RCC 7860 (cell line): ENCODE measurements around the gene DOCK11.

ENCODE experiments used
- DNase-seq: peaks from one replicate; pipeline ENCODE4 v3.0.0-alpha.2; 2015; ENCODE audit warnings: low spot score
- FAIRE-seq: peaks from 2 replicates; lab custom pipeline; 2012; peaks lifted over from hg19 to GRCh38; lab: Jason Lieb, UNC

Gene DOCK11

DNA sequence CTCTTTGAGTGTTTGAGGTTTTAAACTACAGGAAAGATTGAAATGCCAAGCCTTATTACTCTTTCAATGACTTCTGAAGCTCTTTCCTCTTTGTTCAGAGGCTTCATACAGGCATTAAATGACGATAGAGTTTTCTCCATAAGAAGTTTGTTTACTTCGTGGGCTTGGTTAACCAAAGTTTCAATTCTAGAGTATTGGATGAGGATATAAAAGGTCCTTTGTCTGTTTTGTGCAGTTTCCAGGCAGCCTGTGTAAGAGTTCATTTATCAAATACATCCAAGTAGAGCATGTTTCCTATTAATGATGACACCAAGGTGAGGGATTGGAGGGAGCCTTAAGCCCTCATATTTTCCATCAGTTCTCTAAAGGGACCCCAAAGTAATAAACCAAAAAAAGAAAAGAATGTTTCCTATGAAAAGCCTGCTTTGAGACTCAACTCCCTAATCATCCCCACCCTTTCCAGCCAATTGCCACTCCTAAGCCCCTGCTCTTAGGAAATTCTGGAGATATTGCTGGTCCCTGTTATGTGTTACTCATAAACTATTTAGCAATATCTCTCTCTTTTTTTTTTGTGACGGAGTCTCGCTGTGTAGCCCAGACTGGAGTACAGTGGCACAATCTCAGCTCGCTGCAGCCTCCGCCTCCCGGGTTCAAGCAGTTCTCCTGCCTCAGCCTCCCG is 125.6 kb downstream of the DOCK11 start:
- FAIRE-seq (no peak), DNase-seq (no peak)

DNA sequence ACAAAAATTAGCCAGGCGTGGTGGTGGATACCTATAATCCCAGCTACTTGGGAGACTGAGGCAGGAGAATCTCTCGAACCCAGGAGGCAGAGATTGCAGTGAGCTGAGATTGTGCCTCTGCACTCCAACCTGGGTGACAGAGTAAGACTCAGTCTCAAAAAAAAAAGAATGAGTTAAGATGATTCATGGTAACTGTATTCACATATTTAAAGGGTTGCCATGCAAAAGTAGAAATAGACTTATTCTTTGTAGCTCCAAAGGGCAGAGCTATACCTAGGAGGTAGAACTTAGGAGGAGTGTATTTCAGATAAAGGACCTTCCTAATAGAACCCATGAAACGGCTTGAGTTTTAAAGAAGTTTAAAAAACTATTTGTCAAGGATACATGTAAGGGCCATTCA is 127.4 kb downstream of the DOCK11 start:
- DNase-seq (no peak), FAIRE-seq (no peak)

DNA sequence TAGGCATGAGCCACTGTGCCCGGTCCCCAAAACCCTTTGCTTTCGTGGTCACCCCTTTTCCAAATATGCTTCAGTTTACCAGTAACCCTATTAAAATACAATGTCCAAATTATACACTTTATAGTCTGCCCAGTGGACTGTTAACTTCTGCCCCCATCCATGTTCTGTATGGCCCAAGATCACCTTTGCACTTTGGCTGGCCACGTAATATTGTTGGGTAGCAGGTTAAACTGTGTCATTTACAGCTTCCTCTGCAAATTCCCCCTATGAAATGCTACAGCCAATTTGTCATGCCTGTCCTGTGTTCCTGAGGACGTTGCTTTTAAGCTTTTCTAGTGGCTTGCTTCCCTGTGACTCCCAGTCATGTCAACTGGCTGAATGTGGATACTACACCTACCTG is 130.7 kb downstream of the DOCK11 start:
- no peak for FAIRE-seq

DNA sequence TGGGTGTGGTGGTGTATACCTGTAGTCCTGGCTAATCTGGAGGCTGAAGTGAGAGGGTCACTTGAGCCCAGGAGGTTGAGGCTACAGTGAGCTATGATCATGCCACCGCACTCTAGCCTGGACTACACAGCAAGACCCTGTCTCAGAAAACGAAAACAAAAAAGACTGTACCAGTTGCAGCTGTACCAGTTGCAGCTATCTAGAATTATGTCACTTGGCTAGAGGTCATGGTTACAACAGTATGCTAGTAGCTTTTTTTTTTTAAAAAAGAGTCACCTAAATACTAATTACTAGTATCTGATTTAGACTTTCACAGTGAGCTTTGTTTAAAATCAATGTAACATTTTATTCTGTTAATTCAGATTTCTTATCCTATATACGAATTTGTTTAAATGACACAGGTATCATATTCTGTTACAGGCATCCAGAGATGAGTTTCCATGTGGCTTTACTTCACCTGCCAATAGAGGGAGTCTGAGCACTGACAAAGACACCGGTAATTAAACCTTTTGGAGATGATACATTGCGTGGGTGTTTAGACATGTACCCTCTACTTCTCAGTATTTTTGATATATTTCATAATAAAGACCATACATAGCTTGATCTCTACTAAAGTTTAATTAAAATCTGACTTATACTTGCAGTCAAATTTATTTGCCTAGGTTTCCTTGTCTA is 131.6 kb downstream of the DOCK11 start:
- FAIRE-seq (peak; percentile 82), DNase-seq (no peak)

More for the DNA sequence above, 130.7 kb downstream of the DOCK11 start:
- no peak for DNase-seq

DNA sequence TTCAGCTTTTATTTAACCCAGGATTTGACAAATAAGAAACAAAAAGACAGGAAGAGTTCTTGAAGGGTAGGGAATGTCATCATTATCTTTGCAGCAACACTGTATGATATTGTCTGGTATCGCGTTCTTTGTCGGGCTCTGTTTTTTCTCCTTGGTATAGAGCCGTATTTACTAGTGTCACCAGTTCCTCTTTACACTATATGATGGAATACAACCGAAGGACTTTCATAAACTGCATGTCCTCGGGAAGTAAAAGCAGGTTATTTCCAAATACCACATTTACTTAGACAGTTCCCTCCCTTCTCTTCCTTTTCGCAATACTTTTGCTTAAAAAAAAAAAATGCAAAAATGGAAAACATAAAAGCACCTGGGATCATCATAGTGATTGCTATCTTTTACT is 135.2 kb downstream of the DOCK11 start:
- DNase-seq (no peak), FAIRE-seq (no peak)

DNA sequence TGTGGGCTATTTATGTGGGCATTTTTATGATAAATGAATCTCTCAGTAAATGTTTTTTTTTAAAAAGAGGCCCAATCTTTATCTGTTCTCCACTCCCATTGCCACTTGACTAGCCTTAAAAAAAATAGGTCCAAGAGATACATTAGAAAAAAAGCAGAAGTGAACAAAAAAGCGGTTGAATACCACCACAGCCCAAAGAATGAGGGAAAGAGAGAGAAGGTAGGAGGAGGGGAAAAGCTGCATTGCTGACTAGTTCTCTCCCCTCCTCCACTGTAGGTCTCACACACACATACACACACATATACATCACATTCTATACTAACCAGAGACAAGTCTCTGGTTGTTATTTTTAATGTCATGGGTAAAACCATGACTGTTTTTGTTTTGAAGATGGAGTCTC is 136.0 kb downstream of the DOCK11 start:
- no peak for FAIRE-seq
- no peak for DNase-seq

DNA sequence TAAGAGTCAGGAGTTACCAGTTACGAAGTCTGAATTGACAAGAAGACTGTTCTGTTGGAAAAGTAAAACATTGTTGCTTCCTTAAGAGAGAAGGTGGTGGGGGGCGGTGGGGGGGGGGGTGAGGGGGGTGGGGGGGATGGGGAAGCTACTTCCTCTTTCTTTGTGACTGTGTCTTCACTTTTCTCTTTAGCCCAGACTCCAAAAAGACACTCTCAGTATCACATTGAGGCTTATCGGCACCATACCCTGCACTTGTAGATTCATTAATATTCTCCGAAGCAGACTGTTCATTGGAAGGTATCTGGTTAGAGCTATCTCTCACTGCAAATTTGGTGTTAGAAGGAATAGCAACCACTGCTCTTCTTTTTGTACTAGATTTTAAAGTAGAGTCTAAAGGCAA is 137.2 kb downstream of the DOCK11 start:
- DNase-seq (no peak), FAIRE-seq (no peak)

DNA sequence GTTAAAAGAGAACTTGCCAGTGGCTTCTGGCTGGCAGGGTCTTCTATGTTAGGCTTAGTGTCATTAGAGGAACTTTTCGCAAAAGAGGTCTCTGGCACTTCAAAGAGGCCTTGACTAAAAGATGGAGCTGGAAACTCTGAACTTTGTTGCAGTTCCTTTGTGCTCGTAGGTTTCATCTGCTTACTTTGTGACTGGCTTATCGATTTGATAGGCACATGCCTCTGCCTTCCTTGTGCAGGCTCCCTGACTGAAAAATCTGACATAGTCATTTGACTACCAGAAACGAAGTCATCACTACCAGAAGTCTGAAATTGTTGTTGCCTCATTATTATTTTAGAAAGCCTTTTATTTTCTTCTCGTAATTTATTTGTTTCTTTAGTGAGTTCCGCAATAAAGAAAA is 137.9 kb downstream of the DOCK11 start:
- FAIRE-seq = no peak
- DNase-seq = no peak

DNA sequence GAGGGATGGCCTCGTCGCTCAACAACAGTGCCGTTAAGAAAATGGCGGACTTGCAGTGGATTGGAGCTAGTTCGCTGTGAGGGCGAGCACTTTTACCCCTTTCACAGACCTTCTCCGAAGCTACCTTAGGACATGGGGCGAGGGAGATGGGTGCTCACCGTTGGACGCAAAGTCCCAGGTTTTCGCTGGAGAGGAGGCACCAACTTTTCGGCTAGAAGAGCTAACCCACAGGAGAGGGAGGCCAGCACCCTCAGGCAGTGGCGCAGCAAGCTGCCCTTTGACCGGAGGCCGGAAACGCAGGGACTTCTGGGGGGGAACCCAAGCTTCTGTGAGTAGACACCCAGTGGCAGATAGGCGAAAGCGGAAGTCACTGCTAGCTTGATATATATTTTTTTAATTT is 138.7 kb downstream of the DOCK11 start:
- DNase-seq (no peak), FAIRE-seq (no peak)

DNA sequence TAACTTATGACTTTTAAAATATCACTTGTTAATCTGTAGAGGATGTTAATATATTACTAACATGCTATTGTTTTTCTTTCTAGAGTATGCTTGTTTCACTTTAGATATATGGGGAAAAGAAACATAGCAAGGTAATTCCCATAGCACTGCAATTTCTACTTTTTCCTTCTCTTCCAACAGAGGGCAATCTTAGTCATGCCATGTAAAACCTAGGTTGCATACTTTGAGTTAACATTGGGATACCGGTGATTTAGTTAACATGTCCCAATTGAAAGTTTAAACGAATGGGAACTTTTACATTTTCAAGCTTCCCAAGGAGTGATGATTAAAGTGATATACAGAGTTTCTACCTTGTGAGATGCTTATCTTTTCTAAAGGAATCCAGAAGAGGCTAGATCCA is 142.4 kb downstream of the DOCK11 start:
- FAIRE-seq (peak; percentile 66), DNase-seq (no peak)

DNA sequence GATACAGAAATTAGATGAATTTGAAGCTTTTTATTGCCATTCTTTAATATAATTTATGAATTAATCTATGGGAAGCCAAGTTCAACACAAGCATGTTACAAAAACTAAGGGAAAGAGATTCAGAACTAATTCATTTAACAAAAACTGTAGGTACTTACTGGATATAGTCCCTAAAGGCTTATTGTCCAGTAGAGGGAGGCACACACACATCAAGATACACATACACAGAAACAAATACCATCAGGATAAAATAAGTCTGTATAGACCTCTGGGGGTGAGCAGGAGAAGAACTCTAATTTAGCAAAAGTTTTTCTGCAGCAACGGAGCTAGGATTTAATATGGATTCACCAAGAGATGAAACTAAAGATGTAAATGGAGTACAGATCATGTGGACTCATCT is 148.8 kb downstream of the DOCK11 start:
- peak; percentile 69 for FAIRE-seq
- peak; percentile 23 for DNase-seq

DNA sequence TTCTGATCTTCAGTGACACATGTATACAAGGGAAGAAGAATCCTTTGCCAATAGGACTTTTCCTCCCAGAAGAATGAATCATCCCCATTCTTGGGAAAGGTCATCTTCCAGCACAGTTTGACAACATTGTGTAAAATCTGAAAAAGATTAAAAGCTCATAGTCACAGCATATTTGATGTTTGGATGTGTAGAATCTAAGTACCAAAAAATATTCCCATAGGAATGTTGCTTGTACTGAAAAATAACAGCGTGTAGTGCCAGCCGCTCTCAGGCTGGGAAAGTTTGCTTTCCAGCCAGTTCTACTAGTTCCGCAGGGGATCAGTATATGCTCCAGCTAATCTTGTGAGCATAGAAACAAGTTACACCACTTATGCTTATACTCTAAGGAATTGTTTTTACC is 157.1 kb downstream of the DOCK11 start:
- no peak for DNase-seq
- FAIRE-seq = no peak

DNA sequence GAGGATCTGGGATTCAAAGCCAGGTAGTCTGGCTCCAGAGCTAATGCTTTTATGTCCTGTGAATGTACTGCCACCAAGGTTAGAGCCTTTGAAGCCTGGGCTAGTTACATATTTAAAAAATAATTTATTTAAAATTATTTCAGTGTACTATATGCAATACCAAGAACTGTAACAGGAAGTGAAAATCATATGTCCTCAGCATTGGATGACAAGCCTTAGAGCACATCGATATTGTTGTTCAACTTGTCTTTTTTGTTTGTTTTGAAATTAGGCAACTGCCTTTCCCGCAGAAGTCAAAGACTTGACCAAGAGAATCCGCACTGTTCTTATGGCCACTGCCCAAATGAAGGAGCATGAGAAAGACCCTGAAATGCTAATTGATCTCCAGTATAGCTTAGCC is 158.7 kb downstream of the DOCK11 start:
- FAIRE-seq = no peak
- DNase-seq = no peak

DNA sequence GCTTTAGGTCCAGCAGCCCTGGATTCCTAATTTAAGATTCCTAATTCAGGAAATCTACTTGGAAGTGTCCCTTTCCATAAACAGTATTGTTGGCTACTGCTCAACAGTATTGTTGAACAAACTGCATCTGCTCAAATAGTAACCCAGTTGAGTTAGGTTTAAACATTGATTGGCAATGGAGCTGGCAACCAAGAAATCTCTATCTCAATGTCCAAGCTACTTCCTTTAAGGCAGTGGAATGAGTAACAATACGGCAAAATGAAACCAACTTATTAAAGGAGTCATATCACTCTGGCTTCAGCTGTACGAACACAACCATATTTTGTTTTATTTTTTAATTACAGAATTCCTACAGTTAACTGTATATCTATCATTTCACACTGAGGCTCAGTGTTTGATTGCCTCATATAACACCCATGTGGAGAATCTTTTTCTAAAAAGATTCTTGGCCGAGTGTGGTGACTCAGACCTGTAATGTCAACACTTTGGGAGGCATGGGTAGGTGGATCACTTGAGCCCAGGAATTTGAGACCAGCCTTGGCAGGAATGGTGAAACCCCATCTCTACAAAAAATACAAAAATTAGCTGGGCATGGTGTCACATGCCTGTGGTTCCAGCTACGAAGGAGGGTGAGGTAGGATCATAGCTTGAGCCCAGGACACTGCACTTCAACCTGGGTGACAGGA is 160.1 kb downstream of the DOCK11 start:
- FAIRE-seq = no peak
- DNase-seq = peak; percentile 3

DNA sequence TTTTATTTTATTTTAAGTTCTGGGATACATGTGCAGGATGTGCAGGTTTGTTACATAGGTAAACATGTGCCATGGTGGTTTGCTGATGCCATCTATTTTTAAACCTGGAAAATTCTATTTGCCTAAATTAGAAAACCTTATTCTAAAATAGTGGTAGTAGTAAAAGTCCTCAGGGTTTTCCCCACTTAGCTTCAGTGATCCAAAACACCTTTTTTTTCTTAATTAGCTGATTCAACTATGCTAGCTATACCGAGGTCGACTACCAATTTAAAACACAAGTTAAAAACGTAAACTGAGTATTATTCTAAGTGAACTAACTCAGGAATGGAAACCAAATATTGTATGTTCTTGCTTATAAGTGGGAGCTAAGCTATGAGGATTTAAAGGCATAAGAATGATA is 161.8 kb downstream of the DOCK11 start:
- DNase-seq = no peak
- FAIRE-seq = no peak

DNA sequence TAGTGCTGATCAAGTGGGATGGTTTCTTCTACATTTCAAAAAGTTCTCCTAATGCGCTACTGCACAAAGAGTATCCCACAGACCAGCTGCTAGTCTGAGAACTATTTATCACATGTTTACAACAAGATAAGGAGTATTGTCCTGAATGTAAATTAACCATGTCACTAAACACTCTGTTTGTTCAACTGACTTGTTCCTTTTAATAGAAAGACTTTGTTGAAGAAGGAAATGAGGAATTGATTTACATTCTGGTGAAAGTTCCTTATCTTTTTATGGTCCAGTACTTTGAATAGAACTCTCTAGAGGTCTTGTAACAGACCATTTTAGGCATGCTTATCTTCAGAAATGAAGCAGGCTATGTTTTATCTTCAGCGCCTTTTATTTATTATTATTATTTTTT is 164.5 kb downstream of the DOCK11 start:
- DNase-seq = no peak
- FAIRE-seq = no peak

DNA sequence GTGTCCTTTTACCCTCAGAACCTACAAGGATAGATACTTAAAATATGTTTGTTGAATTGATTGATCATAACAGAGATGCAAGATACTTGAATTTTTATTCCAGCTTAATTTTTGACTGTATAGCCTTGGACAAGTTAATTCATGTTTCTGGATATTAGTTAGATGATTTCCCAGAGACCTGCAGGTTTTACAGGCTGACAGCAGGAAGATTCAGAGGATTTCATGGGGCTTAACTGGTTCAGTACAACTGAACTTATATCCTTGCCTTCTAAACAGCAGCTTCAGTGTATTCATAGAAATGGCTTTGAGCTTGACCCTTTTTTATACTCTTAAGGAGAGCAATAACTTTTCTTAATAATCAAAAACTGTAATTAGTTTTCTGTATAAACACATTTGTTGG is 169.6 kb downstream of the DOCK11 start:
- FAIRE-seq (no peak), DNase-seq (no peak)

DNA sequence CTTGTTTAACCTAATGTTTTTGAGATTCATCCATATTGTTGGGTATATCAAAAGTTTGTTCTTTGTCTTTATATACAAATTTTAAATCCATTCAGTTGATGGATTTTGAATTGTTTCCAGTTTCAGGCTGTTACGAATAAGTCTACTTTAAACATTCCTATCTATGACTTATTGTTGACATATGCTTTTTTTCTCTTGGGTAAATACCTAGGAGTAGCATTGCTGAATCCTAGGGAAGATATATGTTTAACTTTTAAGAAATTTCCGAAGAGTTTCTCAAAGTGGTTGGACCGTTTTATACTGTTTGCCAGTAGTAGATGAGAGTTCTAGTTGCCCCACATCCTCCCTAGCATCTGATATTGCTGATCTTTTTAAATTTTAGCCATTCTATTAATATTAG is 170.9 kb downstream of the DOCK11 start:
- DNase-seq = no peak
- FAIRE-seq = no peak

DNA sequence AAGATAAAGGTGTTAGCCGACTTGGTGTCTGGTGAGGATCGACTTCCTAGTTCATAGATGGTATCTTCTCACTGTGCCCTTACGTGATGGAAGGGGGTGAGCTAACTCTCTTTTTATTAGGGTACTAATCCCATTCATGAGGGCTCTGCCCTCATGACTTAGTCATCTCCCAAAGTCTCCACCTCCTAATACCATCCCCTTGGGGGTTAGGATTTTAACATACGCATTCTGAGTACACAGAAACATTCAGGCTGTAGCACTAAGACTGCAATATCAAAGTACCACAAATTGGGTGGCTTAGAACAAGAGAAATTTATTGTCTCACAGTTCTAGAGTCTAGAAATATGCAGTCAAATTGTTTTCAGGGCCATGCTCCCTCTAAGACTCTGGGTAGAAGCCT is 173.8 kb downstream of the DOCK11 start:
- no peak for DNase-seq
- FAIRE-seq = no peak

DNA sequence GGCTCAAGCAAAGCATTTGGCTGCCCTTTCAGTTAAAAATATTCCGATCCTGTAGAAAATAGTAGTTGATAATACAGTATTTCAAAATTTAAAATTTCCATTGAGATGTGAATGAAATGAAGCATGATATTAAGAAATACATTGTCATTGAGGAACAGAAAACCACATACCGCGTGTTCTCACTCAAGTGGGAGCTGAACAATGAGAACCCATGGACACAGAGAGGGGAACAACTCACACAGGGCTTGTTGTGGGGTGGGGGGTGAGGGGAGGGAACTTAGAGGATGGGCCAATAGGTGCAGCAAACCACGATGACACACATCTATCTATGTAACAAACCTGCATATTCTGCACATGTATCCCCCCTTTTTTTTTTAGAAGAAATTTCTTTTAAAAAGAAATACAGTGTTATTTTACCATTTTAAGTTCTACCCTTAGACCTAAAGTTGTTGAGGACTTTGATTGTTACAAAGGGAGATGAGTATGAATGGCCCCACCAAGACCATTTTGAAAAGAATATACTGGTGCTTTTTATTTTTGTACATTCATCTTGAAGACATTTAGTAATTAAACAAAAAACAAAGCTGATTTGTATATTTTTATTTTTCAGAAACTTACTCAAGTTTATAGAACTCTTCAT is 179.8 kb downstream of the DOCK11 start:
- DNase-seq (no peak), FAIRE-seq (no peak)

DNA sequence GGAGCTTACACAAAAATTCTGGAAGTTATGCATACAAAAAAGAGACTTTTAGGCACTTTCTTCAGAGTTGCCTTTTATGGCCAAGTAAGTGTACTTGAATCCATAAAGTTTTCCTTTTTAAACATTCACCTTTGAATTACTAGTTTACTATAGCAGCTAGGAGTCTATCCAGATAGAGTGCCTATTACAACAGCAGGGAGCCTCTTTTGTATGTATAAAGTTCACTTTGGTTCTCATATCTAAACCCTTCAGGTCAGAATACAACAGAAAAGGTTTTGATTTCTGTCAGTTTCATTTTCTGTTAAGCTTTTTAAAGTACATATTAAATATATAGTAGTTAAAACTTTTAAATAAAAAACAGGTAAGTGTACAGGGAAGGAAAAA is 180.3 kb downstream of the DOCK11 start:
- no peak for DNase-seq
- no peak for FAIRE-seq

DNA sequence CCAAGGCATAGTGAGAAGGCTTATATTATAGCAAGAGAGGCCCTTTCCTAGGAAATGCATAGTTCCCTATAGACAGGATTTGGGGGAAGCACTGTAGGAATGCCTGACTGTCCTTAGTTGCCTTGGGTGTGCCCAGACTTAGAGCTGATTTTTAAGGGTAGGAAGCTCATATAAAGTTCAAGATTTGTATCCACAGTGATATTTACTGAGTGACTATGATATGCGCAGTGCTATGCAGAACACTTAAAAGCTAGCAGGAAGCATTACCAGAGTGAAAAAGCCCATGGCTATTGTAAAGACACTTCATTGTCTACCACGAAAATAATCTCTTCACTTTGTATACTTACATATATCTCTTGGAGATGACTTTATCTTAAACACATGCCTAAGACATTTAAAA is 181.7 kb downstream of the DOCK11 start:
- FAIRE-seq (no peak), DNase-seq (no peak)
